ENCODE data around the gene KBTBD2.

Gene KBTBD2

GRCh38 chr7:32896564-32897347, 5.2 kb upstream of the KBTBD2 start:
- Histone ChIP-seq H3K4me3 (ENCODE audit: low read depth, low read length) (no peak overlapping the region), H3K9me3 (no peaks in the 10 kb centered on the region), H3K4me1 (peaks cover 3% of the 10 kb centered on the region; the same call in 1 of the 2 replicates), H3K36me3 (no peaks in the 10 kb centered on the region), H3K27me3 (no peaks in the 10 kb centered on the region)
- no peak for TF ChIP-seq CTCF (IDR thresholded peaks at IDR 0.05; ENCODE audit: low read depth, low read length)
- DNase-seq = no peak

GRCh38 chr7:32894171-32894570, 2.6 kb upstream of the KBTBD2 start:
- Histone ChIP-seq H3K4me1 (peaks cover 3% of the 10 kb centered on the region; the same call in 1 of the 2 replicates), H3K4me3 (ENCODE audit: low read depth, low read length) (no peak overlapping the region), H3K9me3 (no peaks in the 10 kb centered on the region), H3K27me3 (no peaks in the 10 kb centered on the region), H3K36me3 (no peaks in the 10 kb centered on the region; the same call in 1 of the 2 replicates)
- DNase-seq = no peak
- no peak for TF ChIP-seq CTCF (IDR thresholded peaks at IDR 0.05; ENCODE audit: low read depth, low read length)

GRCh38 chr7:32893722-32894121, 2.2 kb upstream of the KBTBD2 start:
- no peaks in the 10 kb centered on the region; the same call in 1 of the 2 replicates for H3K36me3 ChIP-seq
- no peak for TF ChIP-seq CTCF (IDR thresholded peaks at IDR 0.05; ENCODE audit: low read depth, low read length)
- no peak for DNase-seq
- H3K9me3 ChIP-seq = no peaks in the 10 kb centered on the region
- H3K4me3 ChIP-seq (ENCODE audit: low read depth, low read length) = no peak overlapping the region
- H3K4me1 ChIP-seq = peaks cover 3% of the 10 kb centered on the region; the same call in 1 of the 2 replicates
- H3K27me3 ChIP-seq = no peaks in the 10 kb centered on the region

- no peaks in the 10 kb centered on the region for H3K9me3 ChIP-seq
- DNase-seq = no peak
- H3K4me1 ChIP-seq = peaks cover 3% of the 10 kb centered on the region; the same call in 1 of the 2 replicates
- peak overlapping the region; percentile 86 for H3K4me3 ChIP-seq (ENCODE audit: low read depth, low read length)
- H3K27me3 ChIP-seq = no peaks in the 10 kb centered on the region
- no peak for TF ChIP-seq CTCF (IDR thresholded peaks at IDR 0.05; ENCODE audit: low read depth, low read length)
- no peaks in the 10 kb centered on the region; the same call in 1 of the 2 replicates for H3K36me3 ChIP-seq
Observed at GRCh38 chr7:32893207-32893524, 1.6 kb upstream of the KBTBD2 start.

- TF ChIP-seq CTCF (IDR thresholded peaks at IDR 0.05; ENCODE audit: low read depth, low read length) = no peak
- no peaks in the 10 kb centered on the region; the same call in 1 of the 2 replicates for H3K36me3 ChIP-seq
Observed at GRCh38 chr7:32892521-32893206, 1.1 kb upstream of the KBTBD2 start.

More at GRCh38 chr7:32892521-32893206, 1.1 kb upstream of the KBTBD2 start:
- Histone ChIP-seq H3K4me1 (peaks cover 3% of the 10 kb centered on the region; the same call in 1 of the 2 replicates), H3K27me3 (no peaks in the 10 kb centered on the region), H3K4me3 (ENCODE audit: low read depth, low read length) (peak overlapping the region; percentile 86), H3K9me3 (no peaks in the 10 kb centered on the region)
- peak; percentile 43 for DNase-seq
